Measurements from ENCODE around the gene MOV10.

MOV10 gene

GRCh38 chr1:112729909-112730308, 55.5 kb downstream of the MOV10 start:
- Mint-ChIP-seq H3K27ac (no peak overlapping the region), H3K9me3 (no peaks in the 10 kb centered on the region), H3K27me3 (peaks cover 12% of the 10 kb centered on the region), H3K4me3 (no peak overlapping the region), H3K4me1 (ENCODE audit: low read depth) (peaks cover 21% of the 10 kb centered on the region), H3K36me3 (ENCODE audit: low read depth) (no peaks in the 10 kb centered on the region)
- intact Hi-C loops (cut with micrococcal nuclease): no loop called here

- Mint-ChIP-seq H3K9me3 (no peaks in the 10 kb centered on the region), H3K27me3 (peaks cover 12% of the 10 kb centered on the region), H3K36me3 (ENCODE audit: low read depth) (no peaks in the 10 kb centered on the region), H3K4me1 (ENCODE audit: low read depth) (peaks cover 21% of the 10 kb centered on the region), H3K27ac (no peak overlapping the region), H3K4me3 (no peak overlapping the region)
- intact Hi-C loops (cut with micrococcal nuclease): no loop called here
Observed at GRCh38 chr1:112731451-112731850, 57.0 kb downstream of the MOV10 start.

GRCh38 chr1:112735752-112736151, 61.3 kb downstream of the MOV10 start:
- Mint-ChIP-seq H3K27ac (no peak overlapping the region), H3K36me3 (ENCODE audit: low read depth) (no peaks in the 10 kb centered on the region), H3K27me3 (peaks cover 41% of the 10 kb centered on the region), H3K4me3 (no peak overlapping the region), H3K9me3 (no peaks in the 10 kb centered on the region), H3K4me1 (ENCODE audit: low read depth) (peaks cover 21% of the 10 kb centered on the region)
- intact Hi-C loops (cut with micrococcal nuclease): no loop called here

- Mint-ChIP-seq H3K9me3 (no peaks in the 10 kb centered on the region), H3K27ac (no peak overlapping the region), H3K36me3 (ENCODE audit: low read depth) (no peaks in the 10 kb centered on the region), H3K27me3 (peaks cover 59% of the 10 kb centered on the region), H3K4me3 (no peak overlapping the region), H3K4me1 (ENCODE audit: low read depth) (peaks cover 11% of the 10 kb centered on the region)
- intact Hi-C loops (cut with micrococcal nuclease): no loop called here
Observed at GRCh38 chr1:112737573-112737972, 63.1 kb downstream of the MOV10 start.

- Mint-ChIP-seq H3K4me3 (peak overlapping the region; percentile 55), H3K36me3 (ENCODE audit: low read depth) (no peaks in the 10 kb centered on the region), H3K4me1 (ENCODE audit: low read depth) (peaks cover 8% of the 10 kb centered on the region), H3K27ac (no peak overlapping the region), H3K9me3 (no peaks in the 10 kb centered on the region), H3K27me3 (peaks cover 92% of the 10 kb centered on the region)
- intact Hi-C loops (cut with micrococcal nuclease): no loop called here
Observed at GRCh38 chr1:112743174-112744008, 68.9 kb downstream of the MOV10 start.

- no peaks in the 10 kb centered on the region for H3K9me3 Mint-ChIP-seq
- peaks cover 8% of the 10 kb centered on the region for H3K4me1 Mint-ChIP-seq (ENCODE audit: low read depth)
- no peak overlapping the region for H3K27ac Mint-ChIP-seq
- peaks cover 89% of the 10 kb centered on the region for H3K27me3 Mint-ChIP-seq
- intact Hi-C loops (cut with micrococcal nuclease): no loop called here
- peak overlapping the region; percentile 55 for H3K4me3 Mint-ChIP-seq
- no peaks in the 10 kb centered on the region for H3K36me3 Mint-ChIP-seq (ENCODE audit: low read depth)
Observed at GRCh38 chr1:112744009-112744578, 69.6 kb downstream of the MOV10 start.

GRCh38 chr1:112748396-112748795, 73.9 kb downstream of the MOV10 start:
- no peaks in the 10 kb centered on the region for H3K36me3 Mint-ChIP-seq (ENCODE audit: low read depth)
- H3K4me3 Mint-ChIP-seq: no peak overlapping the region
- H3K27ac Mint-ChIP-seq: no peak overlapping the region
- H3K9me3 Mint-ChIP-seq: no peaks in the 10 kb centered on the region
- peaks cover 61% of the 10 kb centered on the region for H3K27me3 Mint-ChIP-seq
- peaks cover 5% of the 10 kb centered on the region for H3K4me1 Mint-ChIP-seq (ENCODE audit: low read depth)
- intact Hi-C loops (cut with micrococcal nuclease): no loop called here
